PC-3 (cell line): ENCODE measurements around the gene KCNC1. TPM values are rescaled to one million over a fixed set of nuclear protein-coding genes. Genes with fewer than 3 reads are reported as not detected.

Experiments used
- ATAC-seq: fragments of 200-7000 bp; cut with Tn5 transposase; 2 replicates; pipeline ENCODE4 v1.9.1; 2020; ENCODE audit warnings: mild to moderate bottlenecking, moderate library complexity
- BruUV-seq: library from RNA; stranded (reverse); fragments of 400-500 nt; replicated peaks from 2 replicates; lab custom pipeline; 2021; lab: Mats Ljungman, UMichigan
- CTCF ChIA-PET: fragments of 300-600 bp; sonication (Branson Sonifier 250); formaldehyde crosslinking; loops from one replicate; lab custom pipeline; 2022; ENCODE audit warnings: antibody characterized with exemption; lab: Charles Lee
- POLR2A ChIA-PET: fragments of 300-600 bp; sonication (Branson Sonifier 250); formaldehyde crosslinking; loops from one replicate; lab custom pipeline; 2022; ENCODE audit warnings: antibody characterized with exemption; ENCODE audit not compliant: unreplicated experiment; lab: Charles Lee
- DNase-seq: peaks from one replicate; pipeline ENCODE4 v3.0.0-alpha.2; 2015
- H2AFZ ChIP-seq: fragments of 300-600 bp; sonication (generic); 2 replicates; pipeline ENCODE4 v1.6.0; 2016; ENCODE audit warnings: antibody characterized with exemption, low read length
- H3F3A ChIP-seq: fragments of 300-600 bp; sonication (generic); one replicate; pipeline ENCODE4 v1.6.0; 2017; ENCODE audit warnings: antibody characterized with exemption, low read length, control low read depth, mild to moderate bottlenecking; ENCODE audit not compliant: unreplicated experiment
- H3K27ac ChIP-seq: fragments of 300-600 bp; sonication (generic); 2 replicates; pipeline ENCODE4 v1.5.1; 2016; ENCODE audit warnings: mild to moderate bottlenecking, low read length
- H3K27me3 ChIP-seq: fragments of 300-600 bp; sonication (generic); 2 replicates; pipeline ENCODE4 v1.6.1; 2016; ENCODE audit warnings: low read length, mixed read lengths
- H3K36me3 ChIP-seq: fragments of 300-600 bp; sonication (generic); 2 replicates; pipeline ENCODE4 v1.6.1; 2016; ENCODE audit warnings: low read depth, mixed run types, low read length, mixed read lengths
- H3K4me1 ChIP-seq: fragments of 300-600 bp; sonication (generic); 2 replicates; pipeline ENCODE4 v1.5.1; 2016; ENCODE audit warnings: low read length; ENCODE audit not compliant: insufficient read depth
- H3K4me2 ChIP-seq: fragments of 300-600 bp; sonication (generic); 2 replicates; pipeline ENCODE4 v1.6.0; 2016; ENCODE audit warnings: low read length
- H3K4me3 ChIP-seq: fragments of 300-600 bp; sonication (generic); 2 replicates; pipeline ENCODE4 v1.5.1; 2016; ENCODE audit warnings: mild to moderate bottlenecking, low read length, mixed read lengths
- H3K79me2 ChIP-seq: fragments of 300-600 bp; sonication (generic); 2 replicates; pipeline ENCODE4 v1.6.1; 2017; ENCODE audit warnings: low read length, mixed read lengths
- H3K9ac ChIP-seq: fragments of 300-600 bp; sonication (generic); 2 replicates; pipeline ENCODE4 v1.6.0; 2016; ENCODE audit warnings: mild to moderate bottlenecking, low read length
- H3K9me2 ChIP-seq: fragments of 300-600 bp; sonication (generic); replicated peaks from 2 replicates; pipeline ENCODE4 v1.6.1; 2016; ENCODE audit warnings: mixed run types, low read length, mixed read lengths
- H3K9me3 ChIP-seq: fragments of 300-600 bp; sonication (generic); 2 replicates; pipeline ENCODE4 v1.6.1; 2016; ENCODE audit warnings: low read length, mixed read lengths
- H4K20me1 ChIP-seq: fragments of 300-600 bp; sonication (generic); 2 replicates; pipeline ENCODE4 v1.6.1; 2016; ENCODE audit warnings: low read length, mixed read lengths
- CTCF ChIP-seq: fragments of 300-600 bp; sonication (generic); conservative IDR thresholded peaks from 2 replicates; pipeline ENCODE4 v1.5.1; 2017; ENCODE audit warnings: antibody characterized with exemption, low read depth, mild to moderate bottlenecking, low read length
- EZH2 ChIP-seq: fragments of 300-600 bp; sonication (generic); IDR thresholded peaks from one replicate; pipeline ENCODE4 v1.6.1; 2017; ENCODE audit warnings: antibody characterized with exemption, mild to moderate bottlenecking, low read length; ENCODE audit not compliant: unreplicated experiment
- EZH2phosphoT487 ChIP-seq: fragments of 300-600 bp; sonication (generic); IDR thresholded peaks from 2 replicates; pipeline ENCODE4 v1.6.1; 2018; ENCODE audit warnings: mild to moderate bottlenecking, antibody characterized with exemption, low read length, borderline replicate concordance
- intact Hi-C: fragments of 100-400 bp; cut with micrococcal nuclease; formaldehyde crosslinking; loops from 2 replicates; pipeline ENCODE4 v1.9.0; 2023
- total RNA-seq: library from RNA; depleted of rRNA; stranded (reverse); fragments of >200 nt; gene quantifications from 2 replicates; pipeline ENCODE4 v1.2.3, GENCODE V29; 2014

The KCNC1 gene
- total RNA-seq, 1 experiment from 2014 or later, result not detected

GRCh38 chr11:17707830-17708229, 26.8 kb upstream of the KCNC1 start:
- Histone ChIP-seq H3K27ac (no peak overlapping the region), H3K36me3 (no peaks in the 10 kb centered on the region), H3K4me1 (no peaks in the 10 kb centered on the region), H3K79me2 (no peaks in the 10 kb centered on the region), H3K9me2 (no peaks in the 10 kb centered on the region), H4K20me1 (no peaks in the 10 kb centered on the region), H3K4me2 (no peak overlapping the region), H3K27me3 (peaks cover 23% of the 10 kb centered on the region), H3F3A (no peaks in the 10 kb centered on the region), H3K9ac (no peak overlapping the region), H2AFZ (no peak overlapping the region), H3K4me3 (no peak overlapping the region), H3K9me3 (no peaks in the 10 kb centered on the region)
- DNase-seq (no peak), ATAC-seq (no peak)
- TF ChIP-seq EZH2phosphoT487 (no peak), EZH2 (no peak), CTCF (no peak)
- ChIA-PET POLR2A (no interaction called here), CTCF (no interaction called here)
- no TSS peak for BruUV-seq
- intact Hi-C loops, result no loop called here

DNA sequence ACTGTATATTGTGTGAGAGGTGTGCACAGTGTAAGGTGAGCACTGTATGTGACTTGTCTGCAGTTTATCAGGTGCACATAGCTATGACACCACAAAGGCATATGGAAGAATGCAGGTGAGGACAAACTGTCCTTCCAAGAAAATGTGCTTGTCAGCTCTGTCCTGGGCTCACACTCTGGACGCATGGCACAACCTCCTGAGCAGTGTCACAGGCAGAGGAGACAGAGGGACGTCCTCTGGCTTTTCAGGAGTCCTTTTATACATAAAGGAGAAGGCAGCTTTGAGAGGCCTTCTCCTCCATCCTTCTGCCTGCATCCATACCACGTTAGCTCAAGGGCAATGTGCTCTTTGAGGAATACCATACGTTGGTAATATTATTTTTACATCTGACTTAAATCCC, 22.7 kb upstream of the KCNC1 start:
- H3F3A ChIP-seq, result no peaks in the 10 kb centered on the region
- no peak for DNase-seq
- no peaks in the 10 kb centered on the region for H3K9me2 ChIP-seq
- H3K27ac ChIP-seq, result no peak overlapping the region
- intact Hi-C loops, result no loop called here
- no peaks in the 10 kb centered on the region for H3K36me3 ChIP-seq
- no peak overlapping the region for H3K4me2 ChIP-seq
- BruUV-seq, result no TSS peak
- no peak overlapping the region for H3K9ac ChIP-seq
- ChIA-PET CTCF (no interaction called here), POLR2A (no interaction called here)
- peaks cover 27% of the 10 kb centered on the region for H3K27me3 ChIP-seq
- H3K4me1 ChIP-seq, result no peaks in the 10 kb centered on the region
- H3K79me2 ChIP-seq, result no peaks in the 10 kb centered on the region
- no peaks in the 10 kb centered on the region for H3K9me3 ChIP-seq
- no peak overlapping the region for H3K4me3 ChIP-seq
- no peak for TF ChIP-seq EZH2
- TF ChIP-seq EZH2phosphoT487, result no peak
- no peak for TF ChIP-seq CTCF
- no peak for ATAC-seq
- H2AFZ ChIP-seq, result no peak overlapping the region
- H4K20me1 ChIP-seq, result no peaks in the 10 kb centered on the region

DNA sequence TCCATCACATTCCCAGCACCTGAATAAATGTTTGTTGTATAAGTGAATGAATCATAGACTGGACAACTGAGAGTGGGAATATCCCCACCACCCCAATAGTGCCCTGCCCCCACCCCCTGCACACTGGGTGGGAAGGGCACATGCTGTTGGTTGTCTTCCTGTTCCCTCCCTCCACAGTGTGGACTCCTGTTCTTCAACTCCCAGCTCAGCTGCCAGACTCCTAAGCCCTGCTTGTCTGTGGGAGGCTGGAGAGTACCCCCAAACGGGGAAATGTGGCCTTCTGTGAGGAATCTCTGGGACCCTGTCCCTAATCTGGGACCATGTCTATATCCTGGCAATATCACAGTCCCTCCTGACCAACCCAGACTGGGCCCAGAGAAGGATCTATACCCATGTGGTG, 20.7 kb upstream of the KCNC1 start:
- H3F3A ChIP-seq, result no peaks in the 10 kb centered on the region
- no peak overlapping the region for H3K9ac ChIP-seq
- H4K20me1 ChIP-seq, result no peaks in the 10 kb centered on the region
- H3K4me1 ChIP-seq, result no peaks in the 10 kb centered on the region
- TF ChIP-seq EZH2phosphoT487 (no peak), CTCF (no peak), EZH2 (no peak)
- DNase-seq, result no peak
- H3K4me3 ChIP-seq, result no peak overlapping the region
- CTCF ChIA-PET, result no interaction called here
- no TSS peak for BruUV-seq
- H3K9me3 ChIP-seq, result no peaks in the 10 kb centered on the region
- ATAC-seq, result no peak
- H3K27ac ChIP-seq, result no peak overlapping the region
- H3K9me2 ChIP-seq, result no peaks in the 10 kb centered on the region
- H2AFZ ChIP-seq, result no peak overlapping the region
- intact Hi-C loops, result no loop called here
- H3K27me3 ChIP-seq, result peaks cover 28% of the 10 kb centered on the region
- POLR2A ChIA-PET, result no interaction called here
- H3K36me3 ChIP-seq, result no peaks in the 10 kb centered on the region
- no peaks in the 10 kb centered on the region for H3K79me2 ChIP-seq
- no peak overlapping the region for H3K4me2 ChIP-seq
